Neuronal stem cell (in vitro differentiated cells): ENCODE results near the gene MED6.

Source experiments
- DNase-seq: peaks from one replicate; pipeline ENCODE4 v3.0.0-alpha.2; 2013; ENCODE audit warnings: low spot score
- H2AFZ ChIP-seq: one replicate; pipeline ENCODE4 v1.6.1; 2013; ENCODE audit warnings: mild to moderate bottlenecking, low read length, inconsistent platforms
- H2AK5ac ChIP-seq: 2 replicates; pipeline ENCODE4 v1.6.1; 2013; ENCODE audit warnings: low read depth, mild to moderate bottlenecking, inconsistent platforms, low read length, moderate library complexity, mixed read lengths
- H2BK120ac ChIP-seq: 2 replicates; pipeline ENCODE4 v1.6.1; 2013; ENCODE audit warnings: low read depth, mild to moderate bottlenecking, inconsistent platforms, low read length, moderate library complexity, mixed read lengths
- H2BK12ac ChIP-seq: one replicate; pipeline ENCODE4 v1.6.1; 2013; ENCODE audit warnings: low read length, inconsistent platforms
- H2BK15ac ChIP-seq: 2 replicates; pipeline ENCODE4 v1.6.1; 2013; ENCODE audit warnings: mild to moderate bottlenecking, low read length, inconsistent platforms, mixed read lengths
- H2BK5ac ChIP-seq: one replicate; pipeline ENCODE4 v1.6.1; 2013; ENCODE audit warnings: inconsistent platforms, mild to moderate bottlenecking, low read length, moderate library complexity
- H3K14ac ChIP-seq: one replicate; pipeline ENCODE4 v1.6.1; 2013; ENCODE audit warnings: low read length, inconsistent platforms
- H3K18ac ChIP-seq: 2 replicates; pipeline ENCODE4 v1.6.1; 2013; ENCODE audit warnings: low read length, inconsistent platforms
- H3K23ac ChIP-seq: 2 replicates; pipeline ENCODE4 v1.6.1; 2013; ENCODE audit warnings: low read depth, mild to moderate bottlenecking, mixed read lengths, low read length, inconsistent platforms; ENCODE audit not compliant: poor library complexity
- H3K27ac ChIP-seq: replicated peaks from 3 replicates; pipeline ENCODE4 v1.5.1; 2013; ENCODE audit warnings: low read length, inconsistent platforms
- H3K27me3 ChIP-seq, 3 experiments: 2 replicates each; pipeline ENCODE4 v1.6.1; 2013; ENCODE audit warnings: low read length in 3 of 3, mild to moderate bottlenecking in 2 of 3, inconsistent platforms in 1 of 3, low read depth in 1 of 3, mixed read lengths in 1 of 3, moderate library complexity in 1 of 3; ENCODE audit not compliant: control insufficient read depth in 3 of 3, insufficient read depth in 3 of 3
- H3K36me3 ChIP-seq, 2 donors: replicated peaks in 1 of 2; 2 replicates each; pipeline ENCODE4 v1.6.1; 2013; ENCODE audit warnings: low read length in 2 of 2; ENCODE audit not compliant: control insufficient read depth in 2 of 2, insufficient read depth in 2 of 2
- H3K4ac ChIP-seq: 2 replicates; pipeline ENCODE4 v1.6.1; 2013; ENCODE audit warnings: inconsistent platforms, mild to moderate bottlenecking, low read length, moderate library complexity
- H3K4me1 ChIP-seq, 2 donors: 1 replicate in 1 of 2; 2 replicates in 1 of 2; pipeline ENCODE4 v1.6.1; 2013; ENCODE audit warnings: low read length in 2 of 2, low read depth in 1 of 2; ENCODE audit not compliant: control insufficient read depth in 2 of 2, insufficient read depth in 1 of 2
- H3K4me2 ChIP-seq: one replicate; pipeline ENCODE4 v1.6.1; 2013; ENCODE audit warnings: mild to moderate bottlenecking, low read length, inconsistent platforms; ENCODE audit not compliant: insufficient read depth, poor library complexity, severe bottlenecking
- H3K4me3 ChIP-seq, 2 donors: 2 replicates each; pipeline ENCODE4 v1.5.1; 2013; ENCODE audit warnings: low read length in 2 of 2, mild to moderate bottlenecking in 2 of 2, inconsistent platforms in 1 of 2, moderate library complexity in 1 of 2
- H3K79me1 ChIP-seq: one replicate; pipeline ENCODE4 v1.6.1; 2013; ENCODE audit warnings: low read depth, mild to moderate bottlenecking, inconsistent platforms, low read length, moderate library complexity
- H3K9ac ChIP-seq: one replicate; pipeline ENCODE4 v1.6.1; 2013; ENCODE audit warnings: mild to moderate bottlenecking, low read depth, low read length, inconsistent platforms; ENCODE audit not compliant: poor library complexity
- H3K9me3 ChIP-seq, 2 donors: replicated peaks in 1 of 2; 2 replicates each; pipeline versions ENCODE3 to v1.6.1; 2013; ENCODE audit warnings: low read length in 2 of 2, mild to moderate bottlenecking in 2 of 2, inconsistent platforms in 1 of 2, low read depth in 1 of 2, mixed read lengths in 1 of 2, moderate library complexity in 1 of 2; ENCODE audit not compliant: control insufficient read depth in 2 of 2, insufficient read depth in 1 of 2
- H4K8ac ChIP-seq: one replicate; pipeline ENCODE4 v1.6.1; 2013; ENCODE audit warnings: low read depth, mild to moderate bottlenecking, inconsistent platforms, low read length, moderate library complexity
- H4K91ac ChIP-seq: one replicate; pipeline ENCODE4 v1.6.1; 2013; ENCODE audit warnings: low read length, low read depth, mild to moderate bottlenecking, inconsistent platforms; ENCODE audit not compliant: poor library complexity
- WGBS, 2 donors: extraction: QIAGEN DNeasy Blood & Tissue Kit; methylation state at CpG; one replicate each; pipeline ENCODE4 v1.1.7; 2013; ENCODE audit warnings: missing lambda C conversion rate in 2 of 2, mixed read lengths in 1 of 2; ENCODE audit not compliant: insufficient read length in 2 of 2, insufficient replicate concordance in 1 of 2; ENCODE audit errors: extremely low coverage in 2 of 2; 5-methylcytosine and 5-hydroxymethylcytosine counted together

The MED6 gene

GRCh38 chr14:70624972-70625371, 24.5 kb upstream of the MED6 start:
- no peak overlapping the region for H3K4ac ChIP-seq
- no peak overlapping the region for H3K9ac ChIP-seq
- no peak overlapping the region for H2BK5ac ChIP-seq
- H2AK5ac ChIP-seq, result no peak overlapping the region
- no peak overlapping the region for H3K18ac ChIP-seq
- H3K14ac ChIP-seq, result no peak overlapping the region
- no peak for DNase-seq
- no peaks in the 10 kb centered on the region for H3K36me3 ChIP-seq
- no peak overlapping the region for H2BK15ac ChIP-seq
- H3K27ac ChIP-seq, result no peak overlapping the region
- no peak overlapping the region for H4K8ac ChIP-seq
- H3K79me1 ChIP-seq, result no peaks in the 10 kb centered on the region
- no peaks in the 10 kb centered on the region for H3K9me3 ChIP-seq
- H3K4me2 ChIP-seq, result no peak overlapping the region
- H3K23ac ChIP-seq, result no peak overlapping the region
- H3K27me3 ChIP-seq, result no peaks in the 10 kb centered on the region
- no CpG with 5 or more reads among the region's 1 CpG for WGBS, 2 donors
- H3K4me1 ChIP-seq, result no peaks in the 10 kb centered on the region
- no peak overlapping the region for H4K91ac ChIP-seq
- H2BK12ac ChIP-seq, result no peak overlapping the region
- no peak overlapping the region for H3K4me3 ChIP-seq
- H2AFZ ChIP-seq, result no peak overlapping the region
- H2BK120ac ChIP-seq, result no peak overlapping the region

- Histone ChIP-seq H2BK5ac (no peak overlapping the region), H4K8ac (no peak overlapping the region), H3K23ac (no peak overlapping the region), H3K36me3 (no peaks in the 10 kb centered on the region), H3K4ac (no peak overlapping the region), H4K91ac (no peak overlapping the region), H3K4me2 (no peak overlapping the region), H3K9me3 (no peaks in the 10 kb centered on the region), H3K18ac (no peak overlapping the region), H2BK120ac (no peak overlapping the region), H3K79me1 (no peaks in the 10 kb centered on the region), H3K27me3 (no peaks in the 10 kb centered on the region), H2BK12ac (no peak overlapping the region), H3K14ac (no peak overlapping the region), H3K4me3 (no peak overlapping the region), H3K27ac (no peak overlapping the region), H2AFZ (no peak overlapping the region), H2BK15ac (no peak overlapping the region), H3K4me1 (no peaks in the 10 kb centered on the region), H3K9ac (no peak overlapping the region), H2AK5ac (no peak overlapping the region)
- DNase-seq, result peak; percentile 36
- no CpG with 5 or more reads among the region's 3 CpGs for WGBS, 2 donors
Observed at GRCh38 chr14:70622111-70622712, 21.8 kb upstream of the MED6 start.

GRCh38 chr14:70619708-70620107, 19.3 kb upstream of the MED6 start:
- Histone ChIP-seq H3K27ac (no peak overlapping the region), H3K4me1 (no peaks in the 10 kb centered on the region), H3K4ac (no peak overlapping the region), H2AFZ (no peak overlapping the region), H3K23ac (no peak overlapping the region), H2BK12ac (no peak overlapping the region), H3K4me2 (no peak overlapping the region), H4K91ac (no peak overlapping the region), H4K8ac (no peak overlapping the region), H2BK5ac (no peak overlapping the region), H3K9ac (no peak overlapping the region), H3K14ac (no peak overlapping the region), H3K9me3 (no peaks in the 10 kb centered on the region), H2AK5ac (no peak overlapping the region), H3K36me3 (no peaks in the 10 kb centered on the region), H3K4me3 (no peak overlapping the region), H2BK120ac (no peak overlapping the region), H3K18ac (no peak overlapping the region), H2BK15ac (no peak overlapping the region), H3K27me3 (no peaks in the 10 kb centered on the region), H3K79me1 (no peaks in the 10 kb centered on the region)
- no peak for DNase-seq

- Histone ChIP-seq H2AFZ (no peak overlapping the region), H2BK12ac (no peak overlapping the region), H3K27me3 (no peaks in the 10 kb centered on the region), H3K23ac (no peak overlapping the region), H3K79me1 (no peaks in the 10 kb centered on the region), H3K4me3 (no peak overlapping the region), H2BK5ac (no peak overlapping the region), H4K8ac (no peak overlapping the region), H3K9me3 (no peaks in the 10 kb centered on the region), H3K4me2 (no peak overlapping the region), H3K14ac (no peak overlapping the region), H3K36me3 (no peaks in the 10 kb centered on the region), H3K9ac (no peak overlapping the region), H3K4me1 (no peaks in the 10 kb centered on the region), H2BK15ac (no peak overlapping the region), H2AK5ac (no peak overlapping the region), H4K91ac (no peak overlapping the region), H3K18ac (no peak overlapping the region), H3K4ac (no peak overlapping the region), H3K27ac (no peak overlapping the region), H2BK120ac (no peak overlapping the region)
- DNase-seq, result no peak
- no CpG with 5 or more reads among the region's 2 CpGs for whole genome bisulfite sequencing, 2 donors
Observed at GRCh38 chr14:70618314-70618713, 17.9 kb upstream of the MED6 start.
